Left lobe of liver (tissue), 2 donors: ENCODE data around the gene GNG11. TPM values are rescaled to one million over a fixed set of nuclear protein-coding genes. Genes with fewer than 3 reads are reported as not detected.
"Not testable (repeated sequence)": the region's sequence is repeated elsewhere in the genome, so short reads cannot be mapped to it uniquely, and the experiment has no call there.

ENCODE experiments used
- ATAC-seq: fragments of 200-7000 bp; cut with Tn5 transposase; one replicate; pipeline ENCODE4 v1.9.1; 2020; ENCODE audit warnings: mild to moderate bottlenecking, moderate library complexity
- DNase-seq: peaks from one replicate; pipeline ENCODE4 v3.0.0-alpha.2; 2020; ENCODE audit warnings: low spot score
- total RNA-seq: library from RNA; stranded (reverse); gene quantifications from one replicate; pipeline ENCODE4 v1.2.1, GENCODE V29; 2021
- donor health status: DM: no; HTN: no; CAD: no; lungs with moderate emphysema.
- donor health status: DM: no; HTN: yes; CAD: no.

GNG11 gene
- total RNA-seq, 1 donor from 2014 or later: 1.6 TPM

- not testable (repeated sequence) for ATAC-seq
Measured at GRCh38 chr7:93911242-93911641, 10.3 kb upstream of the GNG11 start.

GRCh38 chr7:93911661-93912060, 9.9 kb upstream of the GNG11 start:
- DNase-seq, ATAC-seq: not testable (repeated sequence)

More at GRCh38 chr7:93911242-93911641, 10.3 kb upstream of the GNG11 start:
- DNase-seq: not testable (repeated sequence)

GRCh38 chr7:93913197-93913596, 8.3 kb upstream of the GNG11 start:
- DNase-seq (no peak), ATAC-seq (no peak)

- DNase-seq: no peak
- ATAC-seq: no peak
Measured at GRCh38 chr7:93914581-93915066, 6.9 kb upstream of the GNG11 start.

- not testable (repeated sequence) for ATAC-seq, DNase-seq
Measured at GRCh38 chr7:93915206-93915842, 6.2 kb upstream of the GNG11 start.

GRCh38 chr7:93915888-93916287, 5.6 kb upstream of the GNG11 start:
- DNase-seq, ATAC-seq: not testable (repeated sequence)

GRCh38 chr7:93916315-93916714, 5.2 kb upstream of the GNG11 start:
- ATAC-seq, DNase-seq: not testable (repeated sequence)

GRCh38 chr7:93920496-93921182, 896 bp upstream of the GNG11 start:
- DNase-seq: no peak
- no peak for ATAC-seq

GRCh38 chr7:93921186-93921585, 349 bp upstream of the GNG11 start:
- no peak for DNase-seq
- ATAC-seq: no peak

GRCh38 chr7:93923296-93923695, 1.8 kb downstream of the GNG11 start:
- ATAC-seq: no peak

GRCh38 chr7:93923942-93924341, 2.4 kb downstream of the GNG11 start:
- DNase-seq (no peak), ATAC-seq (no peak)

More at GRCh38 chr7:93923296-93923695, 1.8 kb downstream of the GNG11 start:
- DNase-seq: no peak

- ATAC-seq (no peak), DNase-seq (no peak)
Measured at GRCh38 chr7:93926800-93927199, 5.3 kb downstream of the GNG11 start.

GRCh38 chr7:93927585-93927984, 6.0 kb downstream of the GNG11 start:
- ATAC-seq (no peak), DNase-seq (no peak)

- DNase-seq: no peak
- no peak for ATAC-seq
Measured at GRCh38 chr7:93931655-93932054, 10.1 kb downstream of the GNG11 start.

- DNase-seq (no peak), ATAC-seq (no peak)
Measured at GRCh38 chr7:93933156-93933555, 11.6 kb downstream of the GNG11 start.

GRCh38 chr7:93935102-93935501, 13.6 kb downstream of the GNG11 start:
- no peak for DNase-seq
- ATAC-seq: no peak

- ATAC-seq (no peak), DNase-seq (no peak)
Measured at GRCh38 chr7:93937818-93938217, 16.3 kb downstream of the GNG11 start.

- ATAC-seq (no peak), DNase-seq (no peak)
Measured at GRCh38 chr7:93938293-93938692, 16.8 kb downstream of the GNG11 start.

GRCh38 chr7:93941945-93942344, 20.4 kb downstream of the GNG11 start:
- DNase-seq: no peak
- no peak for ATAC-seq

- DNase-seq (no peak), ATAC-seq (no peak)
Measured at GRCh38 chr7:93943816-93944540, 22.4 kb downstream of the GNG11 start.

- ATAC-seq (no peak), DNase-seq (no peak)
Measured at GRCh38 chr7:93944673-93945072, 23.1 kb downstream of the GNG11 start.

GRCh38 chr7:93945083-93945482, 23.5 kb downstream of the GNG11 start:
- DNase-seq (no peak), ATAC-seq (no peak)
